ENCODE data around the gene AKT3. TPM values are rescaled to one million over a fixed set of nuclear protein-coding genes. Genes with fewer than 3 reads are reported as not detected.

The AKT3 gene
- total RNA-seq, 1 donor from 2014 or later = 29.9 TPM

- Mint-ChIP-seq H3K4me3 (peak overlapping the region; percentile 77), H3K27ac (no peak overlapping the region), H3K36me3 (peaks cover 4% of the 10 kb centered on the region), H3K9me3 (peaks cover 7% of the 10 kb centered on the region), H3K4me1 (ENCODE audit: unreplicated experiment) (peaks cover 7% of the 10 kb centered on the region), H3K27me3 (peaks cover 15% of the 10 kb centered on the region)
- TF ChIP-seq CTCF (conservative IDR thresholded peaks at IDR 0.05) = no peak
- DNase-seq (ENCODE audit: extremely low spot score, unreplicated experiment) = no peak
Observed at GRCh38 chr1:243483952-243484351, 366.1 kb downstream of the AKT3 start.

GRCh38 chr1:243483071-243483771 lies 366.8 kb downstream of the AKT3 start:
- H3K27ac Mint-ChIP-seq = peak overlapping the region; percentile 39
- DNase-seq (ENCODE audit: extremely low spot score, unreplicated experiment) = no peak
- peaks cover 15% of the 10 kb centered on the region for H3K27me3 Mint-ChIP-seq
- peak overlapping the region; percentile 83 for H3K4me3 Mint-ChIP-seq
- peaks cover 4% of the 10 kb centered on the region for H3K4me1 Mint-ChIP-seq (ENCODE audit: unreplicated experiment)
- peaks cover 4% of the 10 kb centered on the region for H3K36me3 Mint-ChIP-seq
- TF ChIP-seq CTCF (conservative IDR thresholded peaks at IDR 0.05) = peak; percentile 49
- H3K9me3 Mint-ChIP-seq = peaks cover 7% of the 10 kb centered on the region

GRCh38 chr1:243482141-243483022 lies 367.7 kb downstream of the AKT3 start:
- peaks cover 4% of the 10 kb centered on the region for H3K4me1 Mint-ChIP-seq (ENCODE audit: unreplicated experiment)
- DNase-seq (ENCODE audit: extremely low spot score, unreplicated experiment) = no peak
- H3K36me3 Mint-ChIP-seq = peaks cover 4% of the 10 kb centered on the region
- H3K27me3 Mint-ChIP-seq = peaks cover 15% of the 10 kb centered on the region
- peaks cover 7% of the 10 kb centered on the region for H3K9me3 Mint-ChIP-seq
- H3K4me3 Mint-ChIP-seq = peak overlapping the region; percentile 83
- peak overlapping the region; percentile 39 for H3K27ac Mint-ChIP-seq
- no peak for TF ChIP-seq CTCF (conservative IDR thresholded peaks at IDR 0.05)

GRCh38 chr1:243481101-243481500 lies 368.9 kb downstream of the AKT3 start:
- TF ChIP-seq CTCF (conservative IDR thresholded peaks at IDR 0.05) = no peak

GRCh38 chr1:243477731-243478290 lies 372.2 kb downstream of the AKT3 start:
- no peak for TF ChIP-seq CTCF (conservative IDR thresholded peaks at IDR 0.05)
- Mint-ChIP-seq H3K4me1 (ENCODE audit: unreplicated experiment) (peaks cover 20% of the 10 kb centered on the region), H3K27me3 (peaks cover 9% of the 10 kb centered on the region), H3K9me3 (peaks cover 7% of the 10 kb centered on the region), H3K36me3 (peaks cover 4% of the 10 kb centered on the region), H3K4me3 (no peak overlapping the region), H3K27ac (no peak overlapping the region)
- DNase-seq (ENCODE audit: extremely low spot score, unreplicated experiment) = no peak

More at GRCh38 chr1:243481101-243481500, 368.9 kb downstream of the AKT3 start:
- Mint-ChIP-seq H3K4me1 (ENCODE audit: unreplicated experiment) (peaks cover 4% of the 10 kb centered on the region), H3K36me3 (peaks cover 4% of the 10 kb centered on the region), H3K27me3 (peaks cover 15% of the 10 kb centered on the region), H3K9me3 (peaks cover 7% of the 10 kb centered on the region), H3K4me3 (no peak overlapping the region), H3K27ac (no peak overlapping the region)
- no peak for DNase-seq (ENCODE audit: extremely low spot score, unreplicated experiment)

Measured in type B pancreatic cell (in vitro differentiated cells).